WTC11 (cell line): Measurements from ENCODE around the gene AHCYL1. TPM values are rescaled to one million over a fixed set of nuclear protein-coding genes. Genes with fewer than 3 reads are reported as not detected.

ENCODE experiments used
- ATAC-seq: fragments of 200-7000 bp; cut with Tn5 transposase; 2 replicates; pipeline ENCODE4 v1.10.0; 2021; ENCODE audit warnings: mild to moderate bottlenecking, moderate library complexity
- CTCF ChIA-PET: fragments of 300-600 bp; sonication (Branson Sonifier 250); formaldehyde crosslinking; loops from one replicate; lab custom pipeline; 2021; ENCODE audit warnings: antibody characterized with exemption; lab: Charles Lee
- POLR2A ChIA-PET: fragments of 350-600 bp; sonication (Branson Sonifier 250); formaldehyde crosslinking; loops from one replicate; lab custom pipeline; 2021; ENCODE audit warnings: antibody characterized with exemption; lab: Charles Lee
- DNase-seq: peaks from one replicate; pipeline ENCODE4 v3.0.0; 2021; ENCODE audit warnings: low spot score
- H3K27ac Mint-ChIP-seq: 2 replicates; pipeline ENCODE4 v1.8.0; 2021; ENCODE audit warnings: mixed read lengths
- H3K27me3 Mint-ChIP-seq: 2 replicates; pipeline ENCODE4 v1.8.0; 2021; ENCODE audit warnings: low read depth, mild to moderate bottlenecking, moderate library complexity, mixed read lengths
- H3K36me3 Mint-ChIP-seq: 2 replicates; pipeline ENCODE4 v1.8.0; 2021; ENCODE audit warnings: mixed read lengths
- H3K4me1 Mint-ChIP-seq: 2 replicates; pipeline ENCODE4 v1.8.0; 2022; ENCODE audit warnings: mixed read lengths
- H3K4me3 Mint-ChIP-seq: 2 replicates; pipeline ENCODE4 v1.8.0; 2021; ENCODE audit warnings: mild to moderate bottlenecking, moderate library complexity, mixed read lengths
- H3K9me3 Mint-ChIP-seq: 2 replicates; pipeline ENCODE4 v1.8.0; 2021; ENCODE audit warnings: mixed read lengths
- ARID4B ChIP-seq: sonication (generic); formaldehyde crosslinking; IDR thresholded peaks from 2 replicates; pipeline ENCODE4 v1.8.0; 2023; ENCODE audit warnings: missing genetic modification reagents, mild to moderate bottlenecking, borderline replicate concordance
- CREB1 ChIP-seq: sonication (generic); formaldehyde crosslinking; IDR thresholded peaks from 2 replicates; pipeline ENCODE4 v1.8.0; 2023; ENCODE audit warnings: mild to moderate bottlenecking, missing genetic modification reagents
- EMX1 ChIP-seq: fragments of 250-450 bp; sonication (Bioruptor Pico); IDR thresholded peaks from 2 replicates; pipeline ENCODE4 v1.8.0; 2021; ENCODE audit warnings: mild to moderate bottlenecking
- ERG ChIP-seq: fragments of 250-450 bp; sonication (Bioruptor Pico); IDR thresholded peaks from 2 replicates; pipeline ENCODE4 v1.8.0; 2021; ENCODE audit warnings: mild to moderate bottlenecking
- ETV6 ChIP-seq: sonication (generic); formaldehyde crosslinking; IDR thresholded peaks from 2 replicates; pipeline ENCODE4 v1.8.1; 2022; ENCODE audit warnings: mild to moderate bottlenecking, missing genetic modification reagents
- GABPB1 ChIP-seq: sonication (generic); formaldehyde crosslinking; IDR thresholded peaks from 2 replicates; pipeline ENCODE4 v1.8.1; 2023; ENCODE audit warnings: mild to moderate bottlenecking, missing genetic modification reagents
- GRHL2 ChIP-seq: fragments of 250-450 bp; sonication (Bioruptor Pico); IDR thresholded peaks from 2 replicates; pipeline ENCODE4 v1.8.0; 2022; ENCODE audit warnings: mild to moderate bottlenecking, moderate library complexity; ENCODE audit not compliant: insufficient replicate concordance, severe bottlenecking
- JUN ChIP-seq: sonication (generic); formaldehyde crosslinking; IDR thresholded peaks from 2 replicates; pipeline ENCODE4 v1.8.0; 2023; ENCODE audit warnings: mild to moderate bottlenecking, missing genetic modification reagents
- NR2C2 ChIP-seq: sonication (generic); formaldehyde crosslinking; IDR thresholded peaks from 2 replicates; pipeline ENCODE4 v1.8.0; 2022; ENCODE audit warnings: mild to moderate bottlenecking, missing genetic modification reagents
- RELA ChIP-seq: sonication (generic); formaldehyde crosslinking; IDR thresholded peaks from 2 replicates; pipeline ENCODE4 v1.8.1; 2022; ENCODE audit warnings: missing genetic modification reagents, mild to moderate bottlenecking, borderline replicate concordance
- SMAD3 ChIP-seq: sonication (generic); formaldehyde crosslinking; IDR thresholded peaks from 2 replicates; pipeline ENCODE4 v1.8.0; 2022; ENCODE audit warnings: missing genetic modification reagents, mild to moderate bottlenecking, borderline replicate concordance
- TCF7 ChIP-seq: sonication (generic); formaldehyde crosslinking; IDR thresholded peaks from 2 replicates; pipeline ENCODE4 v1.8.0; 2022; ENCODE audit warnings: mild to moderate bottlenecking, low read depth, missing genetic modification reagents, moderate library complexity
- TEAD1 ChIP-seq: sonication (generic); formaldehyde crosslinking; IDR thresholded peaks from 2 replicates; pipeline ENCODE4 v1.8.0; 2022; ENCODE audit warnings: mild to moderate bottlenecking, missing genetic modification reagents
- TEAD4 ChIP-seq: sonication (generic); formaldehyde crosslinking; IDR thresholded peaks from 2 replicates; pipeline ENCODE4 v1.8.0; 2022; ENCODE audit warnings: mild to moderate bottlenecking, missing genetic modification reagents
- TP53 ChIP-seq: sonication (generic); formaldehyde crosslinking; IDR thresholded peaks from 2 replicates; pipeline ENCODE4 v1.8.1; 2023; ENCODE audit warnings: mild to moderate bottlenecking, missing genetic modification reagents
- USF2 ChIP-seq: sonication (generic); formaldehyde crosslinking; IDR thresholded peaks from 2 replicates; pipeline ENCODE4 v1.8.1; 2023; ENCODE audit warnings: mild to moderate bottlenecking, missing genetic modification reagents, moderate library complexity
- ZNF138 ChIP-seq: sonication (generic); formaldehyde crosslinking; conservative IDR thresholded peaks from 2 replicates; pipeline ENCODE4 v1.8.1; 2022; ENCODE audit warnings: mild to moderate bottlenecking, moderate library complexity, missing genetic modification reagents
- ZNF317 ChIP-seq: sonication (generic); formaldehyde crosslinking; IDR thresholded peaks from 2 replicates; pipeline ENCODE4 v1.8.1; 2023; ENCODE audit warnings: low read depth, mild to moderate bottlenecking, moderate library complexity, missing genetic modification reagents, borderline replicate concordance
- ZNF396 ChIP-seq: fragments of 250-450 bp; sonication (Bioruptor Pico); IDR thresholded peaks from 2 replicates; pipeline ENCODE4 v1.8.0; 2021; ENCODE audit warnings: mild to moderate bottlenecking, moderate library complexity, borderline replicate concordance
- ZNF423 ChIP-seq: fragments of 250-450 bp; sonication (Bioruptor Pico); IDR thresholded peaks from 2 replicates; pipeline ENCODE4 v2.1.2; 2022; ENCODE audit warnings: mild to moderate bottlenecking, moderate library complexity
- ZNF425 ChIP-seq: fragments of 250-450 bp; sonication (Bioruptor Pico); conservative IDR thresholded peaks from 2 replicates; pipeline ENCODE4 v1.9.0; 2021; ENCODE audit warnings: mild to moderate bottlenecking
- ZNF532 ChIP-seq: fragments of 250-450 bp; sonication (Bioruptor Pico); IDR thresholded peaks from 2 replicates; pipeline ENCODE4 v1.9.0; 2021; ENCODE audit warnings: mild to moderate bottlenecking, borderline replicate concordance
- total RNA-seq: library from RNA; stranded (reverse); gene quantifications from 3 replicates; pipeline ENCODE4 v1.2.3, GENCODE V29; 2021

Gene AHCYL1
- total RNA-seq, 1 experiment from 2014 or later = 92.1 TPM

GRCh38 chr1:109989506-109990301 is 5.1 kb downstream of the AHCYL1 start:
- Mint-ChIP-seq H3K9me3 (no peaks in the 10 kb centered on the region), H3K27me3 (no peaks in the 10 kb centered on the region), H3K36me3 (no peaks in the 10 kb centered on the region), H3K4me1 (peaks cover 36% of the 10 kb centered on the region), H3K4me3 (no peak overlapping the region), H3K27ac (peak overlapping the region; percentile 78)
- CTCF ChIA-PET = no interaction called here
- no peak for DNase-seq
- no peak for ATAC-seq
- POLR2A ChIA-PET = no interaction called here
- no peak for TF ChIP-seq TEAD4 (CRISPR knock-in tag)
- TF ChIP-seq RELA = no peak
- no peak for TF ChIP-seq EMX1 (CRISPR knock-in tag)
- TF ChIP-seq TCF7 (CRISPR knock-in tag) = no peak
- no peak for TF ChIP-seq ZNF317 (CRISPR knock-in tag)

GRCh38 chr1:109990302-109990653 is 5.7 kb downstream of the AHCYL1 start:
- POLR2A ChIA-PET = interaction anchor here (0.6 kb wide), 1 partner anchor 438 kb away, joined by 3 read pairs; no protein-coding TSS in a partner anchor
- no peak overlapping the region for H3K4me3 Mint-ChIP-seq
- H3K27ac Mint-ChIP-seq = peak overlapping the region; percentile 78; the same call in 1 of the 2 replicates
- CTCF ChIA-PET = no interaction called here
- H3K36me3 Mint-ChIP-seq = no peaks in the 10 kb centered on the region; the same call in 1 of the 2 replicates
- H3K9me3 Mint-ChIP-seq = no peaks in the 10 kb centered on the region
- ATAC-seq (no peak), DNase-seq (no peak)
- H3K4me1 Mint-ChIP-seq = peaks cover 35% of the 10 kb centered on the region
- no peaks in the 10 kb centered on the region for H3K27me3 Mint-ChIP-seq
- TF ChIP-seq TEAD1 = no peak
- no peak for TF ChIP-seq ZNF138
- no peak for TF ChIP-seq CREB1
- no peak for TF ChIP-seq GABPB1 (CRISPR knock-in tag)
- TF ChIP-seq ARID4B = no peak
- no peak for TF ChIP-seq TP53
- no peak for TF ChIP-seq ZNF317 (CRISPR knock-in tag)
- TF ChIP-seq ZNF532 = no peak
- no peak for TF ChIP-seq GRHL2 (CRISPR knock-in tag)
- no peak for TF ChIP-seq JUN (CRISPR knock-in tag)
- no peak for TF ChIP-seq NR2C2 (CRISPR knock-in tag)
- TF ChIP-seq USF2 = no peak
- TF ChIP-seq SMAD3 (CRISPR knock-in tag) = no peak
- TF ChIP-seq ETV6 = no peak
- TF ChIP-seq ZNF396 = no peak
- TF ChIP-seq ZNF425 (CRISPR knock-in tag) = no peak
- TF ChIP-seq ERG = no peak
- no peak for TF ChIP-seq ZNF423 (CRISPR knock-in tag)
